RWPE2 (cell line): ENCODE measurements around the gene JKAMP.

Experiments
- ATAC-seq: fragments of 200-7000 bp; cut with Tn5 transposase; 3 replicates; pipeline ENCODE4 v1.9.1; 2021; ENCODE audit warnings: low read depth
- DNase-seq: peaks from one replicate; pipeline ENCODE4 v3.0.0-alpha.2; 2020; ENCODE audit warnings: low spot score
- H3K27ac ChIP-seq: fragments of 450-650 bp; 2 replicates; pipeline ENCODE4 v1.5.1; 2017; ENCODE audit warnings: mild to moderate bottlenecking; ENCODE audit not compliant: poor library complexity, severe bottlenecking
- H3K27me3 ChIP-seq: fragments of 250-450 bp; sonication (Bioruptor Pico); 2 replicates; pipeline ENCODE4 v1.5.1; 2021; ENCODE audit warnings: mild to moderate bottlenecking, moderate library complexity; ENCODE audit not compliant: insufficient read depth, poor library complexity, severe bottlenecking
- H3K36me3 ChIP-seq: fragments of 250-450 bp; sonication (Bioruptor Pico); 2 replicates; pipeline ENCODE4 v1.5.1; 2020; ENCODE audit warnings: low read depth, mild to moderate bottlenecking, moderate library complexity
- H3K4me1 ChIP-seq: fragments of 250-450 bp; sonication (Bioruptor Pico); 2 replicates; pipeline ENCODE4 v1.5.1; 2021; ENCODE audit warnings: mild to moderate bottlenecking, moderate library complexity; ENCODE audit not compliant: insufficient read depth, poor library complexity, severe bottlenecking
- H3K4me3 ChIP-seq: fragments of 250-450 bp; sonication (Bioruptor Pico); 2 replicates; pipeline ENCODE4 v1.5.1; 2021; ENCODE audit warnings: mild to moderate bottlenecking, moderate library complexity; ENCODE audit not compliant: severe bottlenecking
- H3K9me3 ChIP-seq: fragments of 250-450 bp; sonication (Bioruptor Pico); 2 replicates; pipeline ENCODE4 v1.5.1; 2021; ENCODE audit warnings: mild to moderate bottlenecking, moderate library complexity; ENCODE audit not compliant: severe bottlenecking
- TF ChIP-seq, protein P1 (sequence below): fragments of 450-650 bp; IDR thresholded peaks from one replicate; pipeline ENCODE4 v1.5.1; 2017; ENCODE audit warnings: mild to moderate bottlenecking, moderate library complexity; ENCODE audit not compliant: poor library complexity, severe bottlenecking

Gene JKAMP

GRCh38 chr14:59478540-59478939 is 5.8 kb upstream of the JKAMP start:
- Histone ChIP-seq H3K36me3 (peaks cover 68% of the 10 kb centered on the region), H3K9me3 (no peaks in the 10 kb centered on the region), H3K4me1 (peaks cover 17% of the 10 kb centered on the region), H3K27ac (no peak overlapping the region), H3K27me3 (no peaks in the 10 kb centered on the region), H3K4me3 (no peak overlapping the region)
- TF ChIP-seq, protein P1, sequence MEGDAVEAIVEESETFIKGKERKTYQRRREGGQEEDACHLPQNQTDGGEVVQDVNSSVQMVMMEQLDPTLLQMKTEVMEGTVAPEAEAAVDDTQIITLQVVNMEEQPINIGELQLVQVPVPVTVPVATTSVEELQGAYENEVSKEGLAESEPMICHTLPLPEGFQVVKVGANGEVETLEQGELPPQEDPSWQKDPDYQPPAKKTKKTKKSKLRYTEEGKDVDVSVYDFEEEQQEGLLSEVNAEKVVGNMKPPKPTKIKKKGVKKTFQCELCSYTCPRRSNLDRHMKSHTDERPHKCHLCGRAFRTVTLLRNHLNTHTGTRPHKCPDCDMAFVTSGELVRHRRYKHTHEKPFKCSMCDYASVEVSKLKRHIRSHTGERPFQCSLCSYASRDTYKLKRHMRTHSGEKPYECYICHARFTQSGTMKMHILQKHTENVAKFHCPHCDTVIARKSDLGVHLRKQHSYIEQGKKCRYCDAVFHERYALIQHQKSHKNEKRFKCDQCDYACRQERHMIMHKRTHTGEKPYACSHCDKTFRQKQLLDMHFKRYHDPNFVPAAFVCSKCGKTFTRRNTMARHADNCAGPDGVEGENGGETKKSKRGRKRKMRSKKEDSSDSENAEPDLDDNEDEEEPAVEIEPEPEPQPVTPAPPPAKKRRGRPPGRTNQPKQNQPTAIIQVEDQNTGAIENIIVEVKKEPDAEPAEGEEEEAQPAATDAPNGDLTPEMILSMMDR = no peak
- DNase-seq (no peak), ATAC-seq (no peak)

GRCh38 chr14:59480166-59480565 is 4.2 kb upstream of the JKAMP start:
- peaks cover 52% of the 10 kb centered on the region for H3K36me3 ChIP-seq
- no peak for ATAC-seq
- peaks cover 17% of the 10 kb centered on the region for H3K4me1 ChIP-seq
- no peak overlapping the region for H3K4me3 ChIP-seq
- TF ChIP-seq, protein P1 = no peak
- DNase-seq = no peak
- no peak overlapping the region for H3K27ac ChIP-seq
- no peaks in the 10 kb centered on the region for H3K27me3 ChIP-seq
- no peaks in the 10 kb centered on the region for H3K9me3 ChIP-seq

DNA sequence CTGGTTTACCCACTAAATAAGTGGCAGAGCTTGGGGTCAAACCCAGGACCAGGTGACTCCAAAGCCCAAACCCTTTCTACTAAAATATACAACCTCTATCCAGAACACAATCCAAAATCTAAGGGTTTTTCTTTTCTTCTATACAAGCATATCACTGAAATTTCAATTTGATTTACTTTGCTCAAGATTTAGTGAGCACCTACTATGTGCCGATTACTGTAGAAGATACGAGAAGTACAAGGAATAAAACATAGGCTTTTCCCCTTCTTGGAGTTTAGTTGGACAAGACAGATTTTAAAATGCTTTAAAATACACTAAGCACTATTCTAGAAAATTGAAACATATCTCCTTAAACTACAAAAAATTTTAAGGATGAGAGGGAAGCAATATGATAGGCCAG is 2.9 kb upstream of the JKAMP start:
- H3K27me3 ChIP-seq = no peaks in the 10 kb centered on the region
- peaks cover 20% of the 10 kb centered on the region for H3K4me1 ChIP-seq
- H3K27ac ChIP-seq = peak overlapping the region; percentile 89
- H3K9me3 ChIP-seq = no peaks in the 10 kb centered on the region
- no peak for DNase-seq
- no peak for ATAC-seq
- peaks cover 39% of the 10 kb centered on the region for H3K36me3 ChIP-seq
- TF ChIP-seq, protein P1 = no peak
- H3K4me3 ChIP-seq = no peak overlapping the region

DNA sequence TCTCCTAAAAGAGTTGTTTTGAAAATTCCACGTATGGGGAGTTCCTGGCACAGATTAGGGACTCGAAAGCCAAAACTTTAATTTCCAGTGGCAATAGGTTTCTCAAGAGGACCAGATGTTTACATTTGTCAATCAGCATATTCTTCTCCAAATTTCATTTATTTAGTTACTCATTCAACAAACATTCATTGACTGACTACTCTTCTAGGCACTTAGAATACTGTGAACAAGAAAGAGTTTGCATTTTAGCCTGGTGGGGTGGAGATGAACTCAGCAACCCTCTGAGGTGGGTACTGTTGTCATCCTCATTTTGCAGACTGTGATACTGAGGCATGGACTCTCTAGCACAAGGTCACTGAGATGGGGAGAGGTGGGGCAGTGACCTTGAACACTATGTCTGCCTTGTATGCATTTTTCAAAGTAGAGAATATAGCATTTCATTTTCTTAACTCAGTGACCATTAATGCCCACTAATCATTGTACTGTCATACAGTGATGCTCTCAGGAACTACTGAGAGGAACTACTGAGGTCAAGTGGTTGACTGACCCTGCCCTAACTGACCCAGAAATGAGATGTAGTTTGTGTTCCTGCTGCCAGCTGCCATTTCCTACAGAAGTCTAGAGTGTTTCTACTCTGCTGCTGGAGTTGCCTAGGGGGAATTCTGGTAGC is 2.3 kb upstream of the JKAMP start:
- peaks cover 40% of the 10 kb centered on the region for H3K36me3 ChIP-seq
- H3K9me3 ChIP-seq = no peaks in the 10 kb centered on the region
- H3K27ac ChIP-seq = peak overlapping the region; percentile 89
- H3K4me3 ChIP-seq = peak overlapping the region; percentile 64
- peaks cover 23% of the 10 kb centered on the region for H3K4me1 ChIP-seq
- no peak for DNase-seq
- TF ChIP-seq, protein P1 = no peak
- H3K27me3 ChIP-seq = no peaks in the 10 kb centered on the region
- peak; percentile 27 for ATAC-seq
